A549 (cell line): ENCODE results near the gene MAD1L1. TPM values are rescaled to one million over a fixed set of nuclear protein-coding genes. Genes with fewer than 3 reads are reported as not detected.

Experiments used
- ATAC-seq, 2 experiments: fragments of 200-7000 bp in 1 of 2; fragments of >200 bp in 1 of 2; cut with Nextera tagmentation in 1 of 2; cut with Tn5 transposase in 1 of 2; 3 replicates each; pipeline versions ENCODE4 v1.8.0 to v1.9.1; 2018 to 2020; ENCODE audit warnings: mild to moderate bottlenecking in 1 of 2, moderate library complexity in 1 of 2
- CTCF ChIA-PET: fragments of 300-600 bp; sonication (Branson Sonifier 250); formaldehyde crosslinking; extraction: SDS; loops from one replicate; lab custom pipeline; 2021; ENCODE audit warnings: antibody characterized with exemption, inconsistent platforms; lab: Yijun Ruan, JAX
- POLR2A ChIA-PET: fragments of 350-600 bp; formaldehyde crosslinking; extraction: SDS; loops from one replicate; lab custom pipeline; 2021; ENCODE audit warnings: antibody characterized with exemption, inconsistent platforms; lab: Yijun Ruan, JAX
- DNase-seq, 2 experiments: peaks; one replicate each; pipeline versions ENCODE4 v3.0.0 to v3.0.0-alpha.2; 2011 to 2016; ENCODE audit warnings: low read depth in 1 of 2, low spot score in 1 of 2
- FAIRE-seq: peaks from 2 replicates; lab custom pipeline; 2011; peaks lifted over from hg19 to GRCh38; lab: Jason Lieb, UNC
- H3K27ac ChIP-seq, 2 experiments: fragments of >200 bp; sonication (Bioruptor Twin); formaldehyde crosslinking; 3 replicates each; pipeline ENCODE4 v1.5.1; 2016 to 2017
- H3K4me1 ChIP-seq: fragments of >200 bp; sonication (Bioruptor Twin); formaldehyde crosslinking; 3 replicates; pipeline ENCODE4 v1.6.1; 2016
- H3K4me2 ChIP-seq: fragments of >200 bp; sonication (Bioruptor Twin); formaldehyde crosslinking; 3 replicates; pipeline ENCODE4 v1.6.1; 2016
- H3K4me3 ChIP-seq: fragments of >200 bp; sonication (Bioruptor Twin); formaldehyde crosslinking; 3 replicates; pipeline ENCODE4 v1.5.1; 2016
- H3K9me3 ChIP-seq: fragments of >200 bp; sonication (Bioruptor Twin); formaldehyde crosslinking; 3 replicates; pipeline ENCODE4 v1.6.1; 2016
- BCL3 ChIP-seq: fragments of >200 bp; sonication (Bioruptor Twin); formaldehyde crosslinking; IDR thresholded peaks from 3 replicates; pipeline ENCODE4 v1.6.1; 2016
- CBX2 ChIP-seq: fragments of 200-600 bp; sonication (generic); IDR thresholded peaks from 2 replicates; pipeline ENCODE4 v1.6.1; 2016; ENCODE audit warnings: low read depth, mild to moderate bottlenecking, borderline replicate concordance
- CBX8 ChIP-seq: fragments of 200-600 bp; sonication (generic); IDR thresholded peaks from 2 replicates; pipeline ENCODE4 v1.6.1; 2016
- CHD2 ChIP-seq: fragments of 150-350 bp; IDR thresholded peaks from 2 replicates; pipeline ENCODE4 v1.6.1; 2014; ENCODE audit warnings: low read length; ENCODE audit not compliant: partially characterized antibody
- FOSB ChIP-seq: fragments of 250-450 bp; sonication (Bioruptor Pico); IDR thresholded peaks from 2 replicates; pipeline ENCODE4 v1.5.0; 2020; ENCODE audit warnings: mild to moderate bottlenecking, moderate library complexity
- HES2 ChIP-seq: fragments of >200 bp; sonication (Bioruptor Twin); formaldehyde crosslinking; IDR thresholded peaks from 2 replicates; pipeline ENCODE4 v1.6.1; 2016
- HEYL ChIP-seq: fragments of 250-450 bp; sonication (Bioruptor Pico); IDR thresholded peaks from 2 replicates; pipeline ENCODE4 v1.8.0; 2021; ENCODE audit warnings: mild to moderate bottlenecking, moderate library complexity
- HOXB5 ChIP-seq: fragments of 250-450 bp; sonication (Bioruptor Pico); IDR thresholded peaks from 2 replicates; pipeline ENCODE4 v1.5.0; 2020; ENCODE audit warnings: mild to moderate bottlenecking, moderate library complexity
- MAZ ChIP-seq: fragments of 150-350 bp; IDR thresholded peaks from 2 replicates; pipeline ENCODE4 v1.6.1; 2014; ENCODE audit warnings: antibody characterized with exemption, low read depth, low read length, borderline replicate concordance
- NPAS2 ChIP-seq: fragments of 250-450 bp; sonication (Bioruptor Pico); IDR thresholded peaks from 2 replicates; pipeline ENCODE4 v1.8.0; 2022; ENCODE audit warnings: mild to moderate bottlenecking, moderate library complexity, borderline replicate concordance
- PBX3 ChIP-seq: IDR thresholded peaks from 2 replicates; pipeline ENCODE4 v1.6.1; 2012
- POLR2A ChIP-seq: IDR thresholded peaks from 2 replicates; pipeline ENCODE4 v1.6.1; 2012; ENCODE audit warnings: mild to moderate bottlenecking, low read length
- RAD21 ChIP-seq, 2 experiments: fragments of >200 bp in 1 of 2; sonication (Bioruptor Twin) in 1 of 2; formaldehyde crosslinking in 1 of 2; IDR thresholded peaks in 1 of 2; conservative IDR thresholded peaks in 1 of 2; 2 replicates in 1 of 2; 3 replicates in 1 of 2; pipeline ENCODE4 v1.6.1; 2012 to 2018; ENCODE audit warnings: inconsistent platforms in 1 of 2
- RARB ChIP-seq: fragments of 250-450 bp; sonication (Bioruptor Pico); IDR thresholded peaks from 2 replicates; pipeline ENCODE4 v1.8.0; 2021; ENCODE audit warnings: mild to moderate bottlenecking, moderate library complexity
- SMC3 ChIP-seq: fragments of >200 bp; sonication (Bioruptor Twin); formaldehyde crosslinking; IDR thresholded peaks from 3 replicates; pipeline ENCODE4 v1.6.1; 2018; ENCODE audit warnings: inconsistent platforms
- TFCP2L1 ChIP-seq: fragments of 250-450 bp; sonication (Bioruptor Pico); IDR thresholded peaks from 2 replicates; pipeline ENCODE4 v1.5.0; 2021; ENCODE audit warnings: mild to moderate bottlenecking
- USF2 ChIP-seq: fragments of 450-650 bp; IDR thresholded peaks from 2 replicates; pipeline ENCODE4 v1.6.1; 2014; ENCODE audit warnings: antibody characterized with exemption
- ZFP36 ChIP-seq: fragments of 450-650 bp; IDR thresholded peaks from 2 replicates; pipeline ENCODE4 v1.6.1; 2014; ENCODE audit warnings: borderline replicate concordance; ENCODE audit not compliant: partially characterized antibody
- ZNF302 ChIP-seq: fragments of 250-450 bp; sonication (Bioruptor Pico); IDR thresholded peaks from 2 replicates; pipeline ENCODE4 v1.9.0; 2021; ENCODE audit warnings: inconsistent platforms, mild to moderate bottlenecking, moderate library complexity
- WGBS: methylation state at CpG from one replicate; pipeline ENCODE4 v1.1.6; 2017; ENCODE audit errors: missing lambda C conversion rate; 5-methylcytosine and 5-hydroxymethylcytosine counted together
- polyA plus RNA-seq, 4 experiments: library from polyadenylated mRNA; depleted of rRNA in 3 of 4; stranded (reverse); fragments of >200 nt; fragmentation: RNase III in 1 of 4; extraction: RNeasy Plus Mini Kit Qiagen cat#74134 plus additional on column Dnase treatment in 1 of 4; gene quantifications; 2 replicates in 3 of 4; 3 replicates in 1 of 4; pipeline ENCODE4 v1.2.3, GENCODE V29; 2011 to 2017
- TF ChIP-seq, protein P1 (sequence below): fragments of 200-600 bp; sonication (generic); IDR thresholded peaks from 2 replicates; pipeline ENCODE4 v1.6.1; 2016; ENCODE audit warnings: antibody characterized with exemption, mild to moderate bottlenecking, moderate library complexity
- TF ChIP-seq, protein P2 (sequence below): fragments of 250-450 bp; sonication (Bioruptor Pico); IDR thresholded peaks from 2 replicates; pipeline ENCODE4 v1.5.0; 2021; ENCODE audit warnings: mild to moderate bottlenecking, moderate library complexity, borderline replicate concordance

MAD1L1 gene
- polyA plus RNA-seq, 2 of the 4 experiments (the other 2 are of a cell fraction): 13.6 to 16.6 TPM

GRCh38 chr7:2076649-2077064 lies 156.1 kb downstream of the MAD1L1 start:
- ChIA-PET CTCF (no interaction called here), POLR2A (no interaction called here)
- no peaks in the 10 kb centered on the region for H3K4me1 ChIP-seq
- H3K27ac ChIP-seq: no peak overlapping the region
- H3K4me2 ChIP-seq: no peak overlapping the region
- no peak overlapping the region for H3K4me3 ChIP-seq
- TF ChIP-seq SMC3 (no peak), MAZ (no peak), PBX3 (no peak), RARB (CRISPR knock-in tag) (no peak), POLR2A (no peak), RAD21 (conservative IDR thresholded peaks at IDR 0.05 in 1 of 2, IDR thresholded peaks at IDR 0.05 in 1 of 2) (no peak), USF2 (no peak)
- TF ChIP-seq, protein P1, sequence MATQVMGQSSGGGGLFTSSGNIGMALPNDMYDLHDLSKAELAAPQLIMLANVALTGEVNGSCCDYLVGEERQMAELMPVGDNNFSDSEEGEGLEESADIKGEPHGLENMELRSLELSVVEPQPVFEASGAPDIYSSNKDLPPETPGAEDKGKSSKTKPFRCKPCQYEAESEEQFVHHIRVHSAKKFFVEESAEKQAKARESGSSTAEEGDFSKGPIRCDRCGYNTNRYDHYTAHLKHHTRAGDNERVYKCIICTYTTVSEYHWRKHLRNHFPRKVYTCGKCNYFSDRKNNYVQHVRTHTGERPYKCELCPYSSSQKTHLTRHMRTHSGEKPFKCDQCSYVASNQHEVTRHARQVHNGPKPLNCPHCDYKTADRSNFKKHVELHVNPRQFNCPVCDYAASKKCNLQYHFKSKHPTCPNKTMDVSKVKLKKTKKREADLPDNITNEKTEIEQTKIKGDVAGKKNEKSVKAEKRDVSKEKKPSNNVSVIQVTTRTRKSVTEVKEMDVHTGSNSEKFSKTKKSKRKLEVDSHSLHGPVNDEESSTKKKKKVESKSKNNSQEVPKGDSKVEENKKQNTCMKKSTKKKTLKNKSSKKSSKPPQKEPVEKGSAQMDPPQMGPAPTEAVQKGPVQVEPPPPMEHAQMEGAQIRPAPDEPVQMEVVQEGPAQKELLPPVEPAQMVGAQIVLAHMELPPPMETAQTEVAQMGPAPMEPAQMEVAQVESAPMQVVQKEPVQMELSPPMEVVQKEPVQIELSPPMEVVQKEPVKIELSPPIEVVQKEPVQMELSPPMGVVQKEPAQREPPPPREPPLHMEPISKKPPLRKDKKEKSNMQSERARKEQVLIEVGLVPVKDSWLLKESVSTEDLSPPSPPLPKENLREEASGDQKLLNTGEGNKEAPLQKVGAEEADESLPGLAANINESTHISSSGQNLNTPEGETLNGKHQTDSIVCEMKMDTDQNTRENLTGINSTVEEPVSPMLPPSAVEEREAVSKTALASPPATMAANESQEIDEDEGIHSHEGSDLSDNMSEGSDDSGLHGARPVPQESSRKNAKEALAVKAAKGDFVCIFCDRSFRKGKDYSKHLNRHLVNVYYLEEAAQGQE: no peak
- no peak for FAIRE-seq
- no peaks in the 10 kb centered on the region for H3K9me3 ChIP-seq
- no peak for DNase-seq
- no peak for ATAC-seq
- WGBS: 92% methylated on average over 27 of the region's 27 CpGs

DNA sequence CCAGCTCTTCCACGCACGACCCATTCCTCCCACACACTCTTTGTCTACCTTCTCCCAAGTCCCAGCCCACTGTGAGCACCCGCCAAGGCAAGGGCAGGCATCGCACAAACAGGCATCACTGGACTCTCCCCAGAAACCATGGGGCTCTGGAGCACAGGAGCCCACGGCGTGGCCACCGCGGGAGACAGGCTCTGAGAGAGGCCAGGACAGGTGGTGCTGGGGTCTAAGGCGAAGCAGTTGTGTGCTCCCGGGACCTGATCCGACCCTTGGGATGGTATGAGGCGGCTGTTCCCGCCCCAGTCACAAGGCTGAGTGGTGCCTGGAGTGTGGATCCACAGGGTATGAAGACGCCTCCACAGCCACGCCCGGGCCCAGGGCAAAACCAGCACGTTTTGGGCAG lies 156.9 kb downstream of the MAD1L1 start:
- FAIRE-seq (no peak), DNase-seq (no peak), ATAC-seq (no peak)
- H3K4me1 ChIP-seq: no peaks in the 10 kb centered on the region
- H3K4me3 ChIP-seq: no peak overlapping the region
- H3K9me3 ChIP-seq: no peaks in the 10 kb centered on the region
- 84% methylated on average over 14 of the region's 17 CpGs for WGBS
- H3K27ac ChIP-seq: no peak overlapping the region
- TF ChIP-seq CBX2: no peak
- TF ChIP-seq HES2: no peak
- TF ChIP-seq FOSB (CRISPR knock-in tag): no peak
- no peak for TF ChIP-seq HOXB5 (CRISPR knock-in tag)
- no peak for TF ChIP-seq NPAS2
- TF ChIP-seq, protein P2, sequence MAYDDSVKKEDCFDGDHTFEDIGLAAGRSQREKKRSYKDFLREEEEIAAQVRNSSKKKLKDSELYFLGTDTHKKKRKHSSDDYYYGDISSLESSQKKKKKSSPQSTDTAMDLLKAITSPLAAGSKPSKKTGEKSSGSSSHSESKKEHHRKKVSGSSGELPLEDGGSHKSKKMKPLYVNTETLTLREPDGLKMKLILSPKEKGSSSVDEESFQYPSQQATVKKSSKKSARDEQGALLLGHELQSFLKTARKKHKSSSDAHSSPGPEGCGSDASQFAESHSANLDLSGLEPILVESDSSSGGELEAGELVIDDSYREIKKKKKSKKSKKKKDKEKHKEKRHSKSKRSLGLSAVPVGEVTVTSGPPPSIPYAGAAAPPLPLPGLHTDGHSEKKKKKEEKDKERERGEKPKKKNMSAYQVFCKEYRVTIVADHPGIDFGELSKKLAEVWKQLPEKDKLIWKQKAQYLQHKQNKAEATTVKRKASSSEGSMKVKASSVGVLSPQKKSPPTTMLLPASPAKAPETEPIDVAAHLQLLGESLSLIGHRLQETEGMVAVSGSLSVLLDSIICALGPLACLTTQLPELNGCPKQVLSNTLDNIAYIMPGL: no peak
- TF ChIP-seq PBX3: no peak
- no peak for TF ChIP-seq TFCP2L1 (CRISPR knock-in tag)
- no peak for TF ChIP-seq ZNF302 (CRISPR knock-in tag)
- no peak for TF ChIP-seq HEYL
- no peak for TF ChIP-seq ZFP36
- no peak for TF ChIP-seq CBX8
- no peak for TF ChIP-seq BCL3
- TF ChIP-seq, protein P1: no peak
- no peak for TF ChIP-seq CHD2
- no peak overlapping the region for H3K4me2 ChIP-seq
- ChIA-PET CTCF (no interaction called here), POLR2A (no interaction called here)
